Mammary epithelial cell (primary cell): ENCODE measurements around the gene MSH3.

Experiments
- EZH2 ChIP-seq: IDR thresholded peaks from 2 replicates; pipeline ENCODE4 v1.6.1; 2012; ENCODE audit warnings: low read length, inconsistent platforms, borderline replicate concordance
- TF ChIP-seq, protein P1 (sequence below), 2 donors: IDR thresholded peaks in 1 of 2; conservative IDR thresholded peaks in 1 of 2; 2 replicates each; pipeline ENCODE4 v1.5.1; 2011 to 2012; ENCODE audit warnings: inconsistent platforms in 2 of 2, low read length in 2 of 2, mild to moderate bottlenecking in 2 of 2, control low read depth in 1 of 2, low read depth in 1 of 2; ENCODE audit not compliant: insufficient read depth in 1 of 2; ENCODE audit errors: extremely low read depth in 1 of 2

DNA sequence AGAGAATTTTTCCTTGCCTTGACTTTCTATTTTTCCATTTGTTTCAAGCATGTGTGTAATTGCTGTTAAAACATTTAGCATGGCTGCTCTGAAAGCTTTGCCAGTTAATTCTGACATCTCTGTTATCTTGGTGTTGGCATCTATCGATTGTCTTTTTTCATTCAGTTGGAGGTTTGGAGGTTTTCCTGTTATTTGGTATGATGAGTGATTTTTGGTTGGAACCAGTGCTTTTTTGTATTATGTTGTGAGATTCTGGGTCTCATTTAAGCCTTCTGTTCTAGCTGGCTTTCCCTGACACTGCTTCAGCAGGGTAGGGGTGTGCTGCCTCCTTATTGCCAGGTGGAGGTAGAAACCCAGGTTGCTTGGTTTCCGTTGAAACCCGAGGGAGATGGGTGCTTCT is 41.2 kb downstream of the MSH3 start:
- TF ChIP-seq, protein P1, sequence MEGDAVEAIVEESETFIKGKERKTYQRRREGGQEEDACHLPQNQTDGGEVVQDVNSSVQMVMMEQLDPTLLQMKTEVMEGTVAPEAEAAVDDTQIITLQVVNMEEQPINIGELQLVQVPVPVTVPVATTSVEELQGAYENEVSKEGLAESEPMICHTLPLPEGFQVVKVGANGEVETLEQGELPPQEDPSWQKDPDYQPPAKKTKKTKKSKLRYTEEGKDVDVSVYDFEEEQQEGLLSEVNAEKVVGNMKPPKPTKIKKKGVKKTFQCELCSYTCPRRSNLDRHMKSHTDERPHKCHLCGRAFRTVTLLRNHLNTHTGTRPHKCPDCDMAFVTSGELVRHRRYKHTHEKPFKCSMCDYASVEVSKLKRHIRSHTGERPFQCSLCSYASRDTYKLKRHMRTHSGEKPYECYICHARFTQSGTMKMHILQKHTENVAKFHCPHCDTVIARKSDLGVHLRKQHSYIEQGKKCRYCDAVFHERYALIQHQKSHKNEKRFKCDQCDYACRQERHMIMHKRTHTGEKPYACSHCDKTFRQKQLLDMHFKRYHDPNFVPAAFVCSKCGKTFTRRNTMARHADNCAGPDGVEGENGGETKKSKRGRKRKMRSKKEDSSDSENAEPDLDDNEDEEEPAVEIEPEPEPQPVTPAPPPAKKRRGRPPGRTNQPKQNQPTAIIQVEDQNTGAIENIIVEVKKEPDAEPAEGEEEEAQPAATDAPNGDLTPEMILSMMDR (conservative IDR thresholded peaks at IDR 0.05 in 1 of 2, IDR thresholded peaks at IDR 0.05 in 1 of 2; ENCODE audit: extremely low read depth in 1 of 2, insufficient read depth in 1 of 2, low read depth in 1 of 2, low read length in 2 of 2), result no peak
- TF ChIP-seq EZH2, result no peak
